Esophagus squamous epithelium (tissue), 4 donors: ENCODE results near the gene STARD7.
"Not testable (repeated sequence)": the region's sequence is repeated elsewhere in the genome, so short reads cannot be mapped to it uniquely, and the experiment has no call there.

Experiments
- CTCF ChIP-seq, 6 experiments: fragments of 450-650 bp in 4 of 6; fragments of 200-600 bp in 2 of 6; sonication (generic) in 2 of 6; IDR thresholded peaks; one replicate each; pipeline ENCODE4 v1.5.1; 2016 to 2019; ENCODE audit warnings: antibody characterized with exemption in 6 of 6, mild to moderate bottlenecking in 4 of 6, moderate library complexity in 4 of 6
- POLR2A ChIP-seq, 4 donors: fragments of 450-650 bp; IDR thresholded peaks; one replicate each; pipeline ENCODE4 v1.6.1; 2017; ENCODE audit warnings: antibody characterized with exemption in 4 of 4, mild to moderate bottlenecking in 4 of 4, moderate library complexity in 3 of 4

GRCh38 chr2:96219959-96220358, 11.3 kb upstream of the STARD7 start:
- TF ChIP-seq CTCF, POLR2A (IDR thresholded peaks at IDR 0.05): not testable (repeated sequence)
